Immature natural killer cell (primary cell): ENCODE measurements around the gene BTNL8. TPM values are rescaled to one million over a fixed set of nuclear protein-coding genes. Genes with fewer than 3 reads are reported as not detected.
A peak's percentile ranks its signal among the peaks of the same experiment; 100 is the strongest.
"Not testable (repeated sequence)": the region's sequence is repeated elsewhere in the genome, so short reads cannot be mapped to it uniquely, and the experiment has no call there.

Source experiments
- DNase-seq, 3 donors: peaks; one replicate each; pipeline ENCODE4 v3.0.0; 2022; ENCODE audit warnings: mixed read lengths in 1 of 3
- H3K27ac Mint-ChIP-seq, 6 donors: one replicate each; pipeline ENCODE4 v1.8.0; 2020; ENCODE audit warnings: mixed read lengths in 6 of 6, mild to moderate bottlenecking in 5 of 6, inconsistent platforms in 4 of 6, moderate library complexity in 3 of 6
- H3K27me3 Mint-ChIP-seq, 3 donors: one replicate each; pipeline ENCODE4 v1.8.0; 2020 to 2021; ENCODE audit warnings: low read depth in 3 of 3, mild to moderate bottlenecking in 3 of 3, mixed read lengths in 3 of 3, moderate library complexity in 3 of 3, inconsistent platforms in 1 of 3
- H3K36me3 Mint-ChIP-seq, 3 donors: one replicate each; pipeline ENCODE4 v1.8.0; 2020; ENCODE audit warnings: mixed read lengths in 3 of 3, inconsistent platforms in 2 of 3, mild to moderate bottlenecking in 2 of 3
- H3K4me1 Mint-ChIP-seq, 2 donors: one replicate each; pipeline ENCODE4 v1.8.0; 2020; ENCODE audit warnings: inconsistent platforms in 2 of 2, mild to moderate bottlenecking in 2 of 2, mixed read lengths in 2 of 2, moderate library complexity in 1 of 2
- H3K4me3 Mint-ChIP-seq, 5 donors: one replicate each; pipeline ENCODE4 v1.8.0; 2020; ENCODE audit warnings: mild to moderate bottlenecking in 5 of 5, mixed read lengths in 5 of 5, inconsistent platforms in 3 of 5, moderate library complexity in 3 of 5
- H3K9me3 Mint-ChIP-seq, 6 donors: one replicate each; pipeline ENCODE4 v1.8.0; 2020; ENCODE audit warnings: mild to moderate bottlenecking in 6 of 6, mixed read lengths in 6 of 6, inconsistent platforms in 4 of 6, moderate library complexity in 3 of 6
- polyA plus RNA-seq, 3 donors: library from polyadenylated mRNA; unstranded; fragments of 300-500 nt; fragmentation: Illumina TruSeq; gene quantifications; one replicate each; pipeline ENCODE4 v1.2.3, GENCODE V29; 2021

The BTNL8 gene
- polyA plus RNA-seq, 3 donors from 2014 or later, result not detected

GRCh38 chr5:180866985-180867384, 32.0 kb upstream of the BTNL8 start:
- Mint-ChIP-seq H3K27me3 (peaks cover 3 to 10% (median 4%) of the 10 kb centered on the region in 3 donors), H3K9me3 (no peaks in the 10 kb centered on the region), H3K4me1 (no peaks in the 10 kb centered on the region), H3K4me3 (no peak overlapping the region), H3K36me3 (no peaks in the 10 kb centered on the region), H3K27ac (no peak overlapping the region)
- no peak for DNase-seq

GRCh38 chr5:180868960-180869359, 30.0 kb upstream of the BTNL8 start:
- no peak overlapping the region for H3K4me3 Mint-ChIP-seq
- H3K36me3 Mint-ChIP-seq, result no peaks in the 10 kb centered on the region
- no peak overlapping the region for H3K27ac Mint-ChIP-seq
- peak; percentile 23 to 38 (median 33) for DNase-seq
- peaks cover 3 to 12% (median 4%) of the 10 kb centered on the region in 3 donors for H3K27me3 Mint-ChIP-seq
- no peaks in the 10 kb centered on the region for H3K4me1 Mint-ChIP-seq
- H3K9me3 Mint-ChIP-seq, result no peaks in the 10 kb centered on the region

- no peak overlapping the region for H3K4me3 Mint-ChIP-seq
- no peaks in the 10 kb centered on the region for H3K9me3 Mint-ChIP-seq
- H3K27me3 Mint-ChIP-seq, result peaks cover 3 to 12% (median 4%) of the 10 kb centered on the region in 3 donors
These were observed 29.4 kb upstream of the BTNL8 start for GRCh38 chr5:180869587-180869986.

GRCh38 chr5:180870276-180871068, 28.5 kb upstream of the BTNL8 start:
- H3K4me3 Mint-ChIP-seq, result no peak overlapping the region
- no peaks in the 10 kb centered on the region for H3K36me3 Mint-ChIP-seq
- H3K4me1 Mint-ChIP-seq, result no peaks in the 10 kb centered on the region
- no peak for DNase-seq
- no peaks in the 10 kb centered on the region for H3K9me3 Mint-ChIP-seq
- H3K27me3 Mint-ChIP-seq, result peaks cover 3 to 14% (median 4%) of the 10 kb centered on the region in 3 donors
- no peak overlapping the region for H3K27ac Mint-ChIP-seq

More at GRCh38 chr5:180869587-180869986, 29.4 kb upstream of the BTNL8 start:
- DNase-seq, result no peak
- Mint-ChIP-seq H3K36me3 (no peaks in the 10 kb centered on the region), H3K27ac (no peak overlapping the region), H3K4me1 (no peaks in the 10 kb centered on the region)

GRCh38 chr5:180872419-180872818, 26.5 kb upstream of the BTNL8 start:
- Mint-ChIP-seq H3K27ac (no peak overlapping the region), H3K36me3 (no peaks in the 10 kb centered on the region), H3K4me1 (no peaks in the 10 kb centered on the region), H3K9me3 (no peaks in the 10 kb centered on the region), H3K4me3 (no peak overlapping the region), H3K27me3 (peaks cover 3 to 6% (median 4%) of the 10 kb centered on the region in 3 donors)
- DNase-seq, result no peak

- H3K36me3 Mint-ChIP-seq, result no peaks in the 10 kb centered on the region
- no peak for DNase-seq
- no peaks in the 10 kb centered on the region for H3K4me1 Mint-ChIP-seq
- peak overlapping the region in 2 of 6 donors; percentile 28 to 59 for H3K27ac Mint-ChIP-seq
- no peak overlapping the region for H3K4me3 Mint-ChIP-seq
- peaks cover 0 to 2% (median 0%) of the 10 kb centered on the region in 6 donors for H3K9me3 Mint-ChIP-seq
- H3K27me3 Mint-ChIP-seq, result peaks cover 2 to 7% (median 7%) of the 10 kb centered on the region in 3 donors
These were observed 25.1 kb upstream of the BTNL8 start for GRCh38 chr5:180873615-180874520.

- Mint-ChIP-seq H3K27me3 (peaks cover 1 to 8% (median 3%) of the 10 kb centered on the region in 3 donors), H3K4me3 (no peak overlapping the region), H3K36me3 (no peaks in the 10 kb centered on the region), H3K27ac (no peak overlapping the region), H3K4me1 (no peaks in the 10 kb centered on the region), H3K9me3 (peaks cover 0 to 2% (median 0%) of the 10 kb centered on the region in 6 donors)
- DNase-seq, result no peak
These were observed 24.0 kb upstream of the BTNL8 start for GRCh38 chr5:180874804-180875582.

GRCh38 chr5:180875860-180876426, 23.0 kb upstream of the BTNL8 start:
- Mint-ChIP-seq H3K9me3 (peaks cover 0 to 2% (median 0%) of the 10 kb centered on the region in 6 donors), H3K27ac (no peak overlapping the region), H3K27me3 (peaks cover 3 to 10% (median 3%) of the 10 kb centered on the region in 3 donors), H3K4me1 (no peaks in the 10 kb centered on the region), H3K4me3 (no peak overlapping the region), H3K36me3 (no peaks in the 10 kb centered on the region)
- DNase-seq, result no peak

GRCh38 chr5:180885845-180886529, 13.0 kb upstream of the BTNL8 start:
- H3K4me1 Mint-ChIP-seq, H3K4me3 Mint-ChIP-seq, H3K36me3 Mint-ChIP-seq, H3K9me3 Mint-ChIP-seq, H3K27ac Mint-ChIP-seq, DNase-seq: not testable (repeated sequence)
- peaks cover 11 to 25% (median 12%) of the 10 kb centered on the region in 3 donors for H3K27me3 Mint-ChIP-seq

- Mint-ChIP-seq H3K27me3 (peaks cover 9 to 27% (median 9%) of the 10 kb centered on the region in 3 donors), H3K27ac (no peak overlapping the region), H3K9me3 (peaks cover 0 to 8% (median 0%) of the 10 kb centered on the region in 6 donors), H3K36me3 (no peaks in the 10 kb centered on the region), H3K4me3 (no peak overlapping the region), H3K4me1 (no peaks in the 10 kb centered on the region)
- DNase-seq, result no peak
These were observed 9.6 kb upstream of the BTNL8 start for GRCh38 chr5:180889381-180889780.

GRCh38 chr5:180895330-180895729, 3.6 kb upstream of the BTNL8 start:
- Mint-ChIP-seq H3K9me3 (peaks cover 0 to 12% (median 0%) of the 10 kb centered on the region in 6 donors), H3K27me3 (peaks cover 5 to 18% (median 7%) of the 10 kb centered on the region in 3 donors)
- not testable (repeated sequence) for H3K4me1 Mint-ChIP-seq, H3K36me3 Mint-ChIP-seq, H3K4me3 Mint-ChIP-seq, H3K27ac Mint-ChIP-seq, DNase-seq

GRCh38 chr5:180900178-180900577, 1.2 kb downstream of the BTNL8 start:
- Mint-ChIP-seq H3K36me3 (no peaks in the 10 kb centered on the region), H3K27me3 (peaks cover 0 to 5% (median 1%) of the 10 kb centered on the region in 3 donors), H3K4me3 (no peak overlapping the region), H3K4me1 (no peaks in the 10 kb centered on the region), H3K27ac (no peak overlapping the region), H3K9me3 (peaks cover 0 to 2% (median 0%) of the 10 kb centered on the region in 6 donors)
- no peak for DNase-seq
